Heart right ventricle (tissue), 16 donors: ENCODE results near the gene IFNA14. TPM values are rescaled to one million over a fixed set of nuclear protein-coding genes. Genes with fewer than 3 reads are reported as not detected.

ENCODE experiments used
- ATAC-seq, 8 donors: fragments of 200-7000 bp; cut with Tn5 transposase; one replicate each; pipeline ENCODE4 v1.9.1; 2020; ENCODE audit warnings: mild to moderate bottlenecking in 8 of 8, moderate library complexity in 8 of 8, moderate number of reproducible peaks in 1 of 8
- DNase-seq, 2 donors: peaks; one replicate each; pipeline ENCODE4 v3.0.0-alpha.2; 2020
- H3K27ac ChIP-seq, 10 donors: fragments of 200-600 bp; sonication (generic) in 2 of 10; one replicate each; pipeline versions ENCODE4 v1.5.0 to v1.8.0; 2020 to 2022; ENCODE audit warnings: mild to moderate bottlenecking in 3 of 10
- H3K27me3 ChIP-seq, 7 donors: fragments of 200-600 bp; one replicate each; pipeline ENCODE4 v1.8.0; 2021 to 2022; ENCODE audit warnings: mild to moderate bottlenecking in 2 of 7
- H3K36me3 ChIP-seq, 9 donors: fragments of 200-600 bp; sonication (generic) in 1 of 9; one replicate each; pipeline versions ENCODE4 v1.5.0 to v1.8.0; 2020 to 2022; ENCODE audit warnings: mild to moderate bottlenecking in 2 of 9
- H3K4me1 ChIP-seq, 9 donors: fragments of 200-600 bp; sonication (generic) in 1 of 9; one replicate each; pipeline versions ENCODE4 v1.5.0 to v1.8.0; 2020 to 2022; ENCODE audit warnings: mild to moderate bottlenecking in 4 of 9
- H3K4me3 ChIP-seq, 10 donors: fragments of 200-600 bp; sonication (generic) in 2 of 10; one replicate each; pipeline versions ENCODE4 v1.5.0 to v1.8.0; 2020 to 2022; ENCODE audit warnings: mild to moderate bottlenecking in 7 of 10, moderate library complexity in 2 of 10
- H3K9me3 ChIP-seq, 11 donors: fragments of 200-600 bp in 10 of 11; sonication (generic) in 2 of 11; one replicate each; pipeline versions ENCODE4 v1.5.0 to v1.8.0; 2013 to 2022; ENCODE audit warnings: mild to moderate bottlenecking in 2 of 11, control low read depth in 1 of 11, moderate library complexity in 1 of 11
- CTCF ChIP-seq, 9 donors: fragments of 200-600 bp; sonication (generic) in 2 of 9; IDR thresholded peaks; one replicate each; pipeline versions ENCODE4 v1.5.0 to v1.8.0; 2021 to 2022; ENCODE audit warnings: antibody characterized with exemption in 9 of 9, mild to moderate bottlenecking in 5 of 9, moderate library complexity in 1 of 9
- WGBS, 2 donors: extraction: QIAGEN DNeasy Blood & Tissue Kit; methylation state at CpG; one replicate each; pipeline ENCODE4 v1.1.7; 2013; ENCODE audit warnings: inconsistent platforms in 1 of 2; 5-methylcytosine and 5-hydroxymethylcytosine counted together
- intact Hi-C, 10 donors: fragments of 100-400 bp; cut with DNase I; formaldehyde crosslinking; loops; one replicate each; pipeline versions ENCODE4 v1.11.1 to v1.14.2; 2022
- polyA plus RNA-seq, 2 donors: library from polyadenylated mRNA; stranded (reverse); fragments of 200-250 nt; gene quantifications; one replicate each; pipeline ENCODE4 v1.2.3, GENCODE V29; 2013
- total RNA-seq, 10 donors: library from RNA; stranded (reverse); fragmentation: NEBNext Ultra II Directional in 3 of 10; extraction: Animal tissue kit (Norgen Biotek cat#: 25700) in 3 of 10; gene quantifications; one replicate each; pipeline versions ENCODE4 v1.2.1 to v1.2.4, GENCODE V29; 2021 to 2023
- donor health status: Arrhythmogenic right ventricular cardiomyopathy.
- donor health status: ischemic (EF 13 %, LVEDD 7.1; RV severe dilation, severe dysfunction).
- donor health status: healthy with polysubstance abuse.
- donor health status: DM: no; HTN: yes; CAD: no.
- donor health status: DM: no; HTN: no; CAD: no.
- donor health status: ischemic (EF 25% LVEDD 6.9; RV normal size, moderate dysfunction).
- donor health status: ischemic (EF 25% LVEDD 5.7; RV mildly dilated, moderate dysfunction).
- donor health status: healthy.
- donor health status: DM: yes; HTN: yes; CAD: no.
- donor health status: Ischemic cardiomyopathy.
- donor health status: ischemic (EF 35%, LVEDD 5.7; RV mildly dilated, moderate dysfunction).
- donor health status: nonischemic (EF 11% LVEDD 7.7; RV severe dilation, severe dysfunction).
- donor health status: DM: yes; HTN: yes; CAD: no.
- donor health status: PGD.
- donor health status: ischemic (EF 29% LVEDD 5.4; RV normal size, mild dysfunction).
- donor health status: nonischemic (EF 23%, LVEDD 6.1; RV moderate dilation, normal function).

The IFNA14 gene
- total and polyA plus RNA-seq, 12 donors: not detected

- Histone ChIP-seq H3K9me3 (peaks cover 0 to 5% (median 0%) of the 10 kb centered on the region in 11 donors), H3K4me1 (no peaks in the 10 kb centered on the region), H3K27ac (no peak overlapping the region), H3K36me3 (no peaks in the 10 kb centered on the region), H3K4me3 (no peak overlapping the region), H3K27me3 (peaks cover 0 to 21% (median 4%) of the 10 kb centered on the region in 7 donors)
- WGBS, 2 donors: 60 to 75% methylated on average over 2 of the region's 2 CpGs
- no peak for DNase-seq
- TF ChIP-seq CTCF (IDR thresholded peaks at IDR 0.05): no peak
- intact Hi-C loops: no loop called here
- no peak for ATAC-seq
Measured at GRCh38 chr9:21281275-21281674, 41.5 kb upstream of the IFNA14 start.

GRCh38 chr9:21268347-21268657 lies 28.5 kb upstream of the IFNA14 start:
- intact Hi-C loops: no loop called here
- ATAC-seq: no peak

DNA sequence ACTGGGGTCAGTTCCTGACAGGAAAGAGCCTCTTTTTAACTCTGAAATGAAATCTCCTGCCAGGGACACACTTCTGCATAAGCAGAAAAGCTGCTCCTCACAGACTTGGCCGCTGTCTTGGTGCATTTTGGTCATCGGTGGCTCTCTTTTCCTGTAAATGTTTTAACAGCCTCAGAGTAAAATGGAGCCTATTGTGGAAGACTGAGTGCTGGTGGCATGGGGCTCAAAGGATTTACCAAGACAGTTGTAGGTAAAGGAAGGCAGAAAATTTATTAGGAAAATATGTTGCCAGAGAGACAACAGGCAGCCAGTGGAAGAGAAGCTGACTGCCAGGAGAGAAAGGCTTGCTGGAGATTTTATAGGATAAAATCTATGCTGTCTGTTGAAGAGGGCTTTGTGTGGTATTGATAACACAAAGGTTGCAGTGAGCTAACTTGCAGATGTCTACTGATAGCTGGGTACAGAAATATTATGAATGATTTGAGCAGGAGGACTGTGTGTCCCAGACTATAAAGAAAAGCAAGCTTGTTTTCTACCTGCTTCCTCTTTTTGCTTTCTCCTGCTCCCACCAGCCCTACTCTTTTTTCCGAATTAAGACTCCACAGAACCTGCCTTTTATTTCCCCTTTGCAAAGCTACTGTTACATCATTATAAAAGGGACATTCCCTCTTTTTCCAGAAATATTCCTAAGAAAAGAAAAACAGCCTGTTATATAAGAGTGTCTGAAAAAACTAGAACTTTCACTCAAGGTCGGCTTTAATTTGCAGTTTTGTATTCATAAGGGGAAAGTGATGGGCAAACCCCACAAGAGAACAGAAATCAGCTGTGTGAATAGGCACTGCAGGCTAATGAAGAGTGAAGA lies 27.9 kb upstream of the IFNA14 start:
- Histone ChIP-seq H3K4me3 (no peak overlapping the region), H3K4me1 (no peaks in the 10 kb centered on the region), H3K9me3 (peaks cover 0 to 22% (median 0%) of the 10 kb centered on the region in 11 donors), H3K27ac (no peak overlapping the region), H3K27me3 (peaks cover 0 to 23% (median 11%) of the 10 kb centered on the region in 7 donors), H3K36me3 (no peaks in the 10 kb centered on the region)
- intact Hi-C loops: no loop called here
- DNase-seq: no peak
- ATAC-seq: no peak
- no peak for TF ChIP-seq CTCF (IDR thresholded peaks at IDR 0.05)
- 48 to 67% methylated on average over 4 of the region's 4 CpGs for WGBS, 2 donors

More at GRCh38 chr9:21268347-21268657, 28.5 kb upstream of the IFNA14 start:
- DNase-seq: no peak
- no peaks in the 10 kb centered on the region for H3K36me3 ChIP-seq
- no peak overlapping the region for H3K27ac ChIP-seq
- peaks cover 0 to 23% (median 0%) of the 10 kb centered on the region in 11 donors for H3K9me3 ChIP-seq
- TF ChIP-seq CTCF (IDR thresholded peaks at IDR 0.05): no peak
- H3K27me3 ChIP-seq: peaks cover 0 to 23% (median 11%) of the 10 kb centered on the region in 7 donors
- no peak overlapping the region for H3K4me3 ChIP-seq
- H3K4me1 ChIP-seq: no peaks in the 10 kb centered on the region
- 45 to 49% methylated on average over 2 of the region's 2 CpGs for WGBS, 2 donors

- no peak for ATAC-seq
- Histone ChIP-seq H3K27me3 (peaks cover 0 to 26% (median 11%) of the 10 kb centered on the region in 7 donors), H3K9me3 (peaks cover 0 to 16% (median 0%) of the 10 kb centered on the region in 11 donors), H3K4me1 (no peaks in the 10 kb centered on the region), H3K27ac (no peak overlapping the region), H3K4me3 (no peak overlapping the region), H3K36me3 (no peaks in the 10 kb centered on the region)
- DNase-seq: no peak
- intact Hi-C loops: no loop called here
- TF ChIP-seq CTCF (IDR thresholded peaks at IDR 0.05): no peak
- 20 to 22% methylated on average over 3 of the region's 3 CpGs for WGBS, 2 donors
Measured at GRCh38 chr9:21266733-21267484, 27.1 kb upstream of the IFNA14 start.
